Left lung (tissue), 10 donors: ENCODE data around the gene PSD4. TPM values are rescaled to one million over a fixed set of nuclear protein-coding genes. Genes with fewer than 3 reads are reported as not detected.

Source experiments
- ATAC-seq: fragments of 200-7000 bp; cut with Tn5 transposase; one replicate; pipeline ENCODE4 v1.9.1; 2020; ENCODE audit warnings: moderate library complexity
- DNase-seq, 4 donors: peaks; one replicate each; pipeline ENCODE4 v3.0.0-alpha.2; 2013 to 2020
- H3K27ac ChIP-seq, 2 donors: fragments of 200-600 bp; sonication (generic) in 1 of 2; one replicate each; pipeline versions ENCODE4 v1.5.0 to v1.8.0; 2020 to 2021
- H3K27me3 ChIP-seq, 2 donors: fragments of 200-600 bp; sonication (generic) in 1 of 2; one replicate each; pipeline versions ENCODE4 v1.5.0 to v1.8.0; 2020 to 2021
- H3K36me3 ChIP-seq, 2 donors: fragments of 200-600 bp; sonication (generic) in 1 of 2; one replicate each; pipeline versions ENCODE4 v1.5.0 to v1.8.0; 2020 to 2021
- H3K4me1 ChIP-seq, 2 donors: fragments of 200-600 bp; one replicate each; pipeline ENCODE4 v1.8.0; 2021
- H3K4me3 ChIP-seq, 2 donors: fragments of 200-600 bp; sonication (generic) in 1 of 2; one replicate each; pipeline versions ENCODE4 v1.5.0 to v1.8.0; 2020 to 2021; ENCODE audit warnings: mild to moderate bottlenecking in 1 of 2
- H3K9me3 ChIP-seq, 2 donors: fragments of 200-600 bp; sonication (generic) in 1 of 2; one replicate each; pipeline versions ENCODE4 v1.5.0 to v1.8.0; 2020 to 2021
- intact Hi-C, 2 donors: fragments of 100-400 bp; cut with DNase I; formaldehyde crosslinking; loops; one replicate each; pipeline versions ENCODE4 v1.11.2 to v1.14.2; 2022
- polyA plus RNA-seq, 6 donors: library from polyadenylated mRNA; unstranded; fragments of 120-200 nt; gene quantifications; one replicate each; pipeline ENCODE4 v1.2.1, GENCODE V29; 2013; ENCODE audit not compliant: insufficient read length in 6 of 6
- total RNA-seq, 2 donors: library from RNA; stranded (reverse); fragmentation: NEBNext Ultra II Directional; extraction: Animal tissue kit (Norgen Biotek cat#: 25700); gene quantifications; one replicate each; pipeline ENCODE4 v1.2.1, GENCODE V29; 2021
- TF ChIP-seq, protein P1 (sequence below), 2 donors: fragments of 200-600 bp; sonication (generic) in 1 of 2; IDR thresholded peaks; one replicate each; pipeline versions ENCODE4 v1.5.0 to v1.8.0; 2021; ENCODE audit warnings: antibody characterized with exemption in 2 of 2
- donor health status: DM: no; HTN: yes; CAD: no.
- donor health status: DM: no; HTN: no; CAD: no.

Gene PSD4
- total and polyA plus RNA-seq, 8 donors, result 15.3 to 50.2 (median 20.7) TPM

GRCh38 chr2:113131352-113132185 lies 42.2 kb upstream of the PSD4 start:
- Histone ChIP-seq H3K4me1 (peaks cover 0 to 24% of the 10 kb centered on the region in 2 donors), H3K4me3 (no peak overlapping the region), H3K36me3 (peaks cover 0 to 49% of the 10 kb centered on the region in 2 donors), H3K9me3 (no peaks in the 10 kb centered on the region), H3K27me3 (no peaks in the 10 kb centered on the region), H3K27ac (peak overlapping the region in 1 of 2 donors; percentile 5)
- ATAC-seq (no peak), DNase-seq (no peak)
- intact Hi-C loops, result loop anchor here in 1 of 2 donors (10.0 kb wide), 1 partner anchor 243 kb away; no protein-coding TSS in a partner anchor
- TF ChIP-seq, protein P1, sequence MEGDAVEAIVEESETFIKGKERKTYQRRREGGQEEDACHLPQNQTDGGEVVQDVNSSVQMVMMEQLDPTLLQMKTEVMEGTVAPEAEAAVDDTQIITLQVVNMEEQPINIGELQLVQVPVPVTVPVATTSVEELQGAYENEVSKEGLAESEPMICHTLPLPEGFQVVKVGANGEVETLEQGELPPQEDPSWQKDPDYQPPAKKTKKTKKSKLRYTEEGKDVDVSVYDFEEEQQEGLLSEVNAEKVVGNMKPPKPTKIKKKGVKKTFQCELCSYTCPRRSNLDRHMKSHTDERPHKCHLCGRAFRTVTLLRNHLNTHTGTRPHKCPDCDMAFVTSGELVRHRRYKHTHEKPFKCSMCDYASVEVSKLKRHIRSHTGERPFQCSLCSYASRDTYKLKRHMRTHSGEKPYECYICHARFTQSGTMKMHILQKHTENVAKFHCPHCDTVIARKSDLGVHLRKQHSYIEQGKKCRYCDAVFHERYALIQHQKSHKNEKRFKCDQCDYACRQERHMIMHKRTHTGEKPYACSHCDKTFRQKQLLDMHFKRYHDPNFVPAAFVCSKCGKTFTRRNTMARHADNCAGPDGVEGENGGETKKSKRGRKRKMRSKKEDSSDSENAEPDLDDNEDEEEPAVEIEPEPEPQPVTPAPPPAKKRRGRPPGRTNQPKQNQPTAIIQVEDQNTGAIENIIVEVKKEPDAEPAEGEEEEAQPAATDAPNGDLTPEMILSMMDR (IDR thresholded peaks at IDR 0.05), result no peak

GRCh38 chr2:113132414-113133021 lies 41.3 kb upstream of the PSD4 start:
- peaks cover 0 to 15% of the 10 kb centered on the region in 2 donors for H3K4me1 ChIP-seq
- TF ChIP-seq, protein P1 (IDR thresholded peaks at IDR 0.05), result no peak
- H3K27me3 ChIP-seq, result no peaks in the 10 kb centered on the region
- intact Hi-C loops, result loop anchor here in 1 of 2 donors (10.0 kb wide), 1 partner anchor 242 kb away; no protein-coding TSS in a partner anchor
- no peak overlapping the region for H3K27ac ChIP-seq
- H3K36me3 ChIP-seq, result peaks cover 0 to 49% of the 10 kb centered on the region in 2 donors
- ATAC-seq, result no peak
- DNase-seq, result no peak
- no peaks in the 10 kb centered on the region for H3K9me3 ChIP-seq
- no peak overlapping the region for H3K4me3 ChIP-seq

- no peak for DNase-seq
- no peak for ATAC-seq
- H3K9me3 ChIP-seq, result no peaks in the 10 kb centered on the region
- no peak overlapping the region for H3K4me3 ChIP-seq
- peaks cover 0 to 20% of the 10 kb centered on the region in 2 donors for H3K4me1 ChIP-seq
- no peaks in the 10 kb centered on the region for H3K27me3 ChIP-seq
- H3K27ac ChIP-seq, result peak overlapping the region in 1 of 2 donors; percentile 10
- TF ChIP-seq, protein P1 (IDR thresholded peaks at IDR 0.05), result no peak
- intact Hi-C loops, result loop anchor here in 1 of 2 donors (10.0 kb wide), 1 partner anchor 241 kb away; no protein-coding TSS in a partner anchor
- H3K36me3 ChIP-seq, result peaks cover 0 to 49% of the 10 kb centered on the region in 2 donors
These were observed 39.8 kb upstream of the PSD4 start for GRCh38 chr2:113133704-113134598.

GRCh38 chr2:113134717-113135116 lies 39.1 kb upstream of the PSD4 start:
- ATAC-seq (no peak), DNase-seq (no peak)
- Histone ChIP-seq H3K27me3 (no peaks in the 10 kb centered on the region), H3K4me3 (no peak overlapping the region), H3K36me3 (peaks cover 0 to 44% of the 10 kb centered on the region in 2 donors), H3K4me1 (peaks cover 0 to 15% of the 10 kb centered on the region in 2 donors), H3K9me3 (no peaks in the 10 kb centered on the region), H3K27ac (peak overlapping the region in 1 of 2 donors; percentile 10)
- TF ChIP-seq, protein P1 (IDR thresholded peaks at IDR 0.05), result no peak
- intact Hi-C loops, result loop anchor here in 1 of 2 donors (5.0 to 10.0 kb wide), 2 partner anchors 63 to 240 kb away; no protein-coding TSS in a partner anchor
